Measurements from ENCODE around the gene COASY.

The COASY gene

DNA sequence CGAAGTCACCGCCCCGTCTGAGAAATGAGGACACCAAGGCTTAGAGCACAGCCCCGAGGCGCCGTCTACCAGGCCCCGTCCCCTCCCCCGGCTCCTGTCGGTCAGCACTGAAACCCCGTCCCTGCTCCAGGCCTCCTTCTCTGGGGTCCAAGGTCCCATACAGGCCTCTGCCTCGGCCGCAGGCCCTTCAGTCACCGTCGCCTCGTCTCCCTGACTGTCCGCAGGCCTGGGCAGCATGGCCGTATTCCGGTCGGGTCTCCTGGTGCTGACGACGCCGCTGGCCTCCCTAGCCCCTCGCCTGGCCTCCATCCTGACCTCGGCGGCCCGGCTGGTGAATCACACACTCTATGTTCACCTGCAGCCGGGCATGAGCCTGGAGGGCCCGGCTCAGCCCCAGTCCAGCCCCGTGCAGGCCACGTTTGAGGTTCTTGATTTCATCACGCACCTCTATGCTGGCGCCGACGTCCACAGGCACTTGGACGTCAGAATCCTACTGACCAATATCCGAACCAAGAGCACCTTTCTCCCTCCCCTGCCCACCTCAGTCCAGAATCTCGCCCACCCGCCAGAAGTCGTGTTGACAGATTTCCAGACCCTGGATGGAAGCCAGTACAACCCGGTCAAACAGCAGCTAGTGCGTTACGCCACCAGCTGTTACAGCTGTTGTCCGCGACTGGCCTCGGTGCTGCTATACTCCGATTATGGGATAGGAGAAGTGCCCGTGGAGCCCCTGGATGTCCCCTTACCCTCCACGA is 617 bp downstream of the COASY start:
- TF ChIP-seq FOXP2 (optimal IDR thresholded peaks at IDR 0.05; ENCODE audit: borderline replicate concordance, extremely low read depth, extremely low read length, insufficient read depth): no peak
- TF ChIP-seq SIN3A (IDR thresholded peaks at IDR 0.05; ENCODE audit: borderline replicate concordance, insufficient read depth, low read length): no peak
- no peak for TF ChIP-seq POLR2AphosphoS5 (IDR thresholded peaks at IDR 0.05; ENCODE audit: low read depth, low read length)
- no peak for TF ChIP-seq TAF1 (IDR thresholded peaks at IDR 0.05; ENCODE audit: borderline replicate concordance, insufficient read depth, low read length)
- TF ChIP-seq, protein P1, sequence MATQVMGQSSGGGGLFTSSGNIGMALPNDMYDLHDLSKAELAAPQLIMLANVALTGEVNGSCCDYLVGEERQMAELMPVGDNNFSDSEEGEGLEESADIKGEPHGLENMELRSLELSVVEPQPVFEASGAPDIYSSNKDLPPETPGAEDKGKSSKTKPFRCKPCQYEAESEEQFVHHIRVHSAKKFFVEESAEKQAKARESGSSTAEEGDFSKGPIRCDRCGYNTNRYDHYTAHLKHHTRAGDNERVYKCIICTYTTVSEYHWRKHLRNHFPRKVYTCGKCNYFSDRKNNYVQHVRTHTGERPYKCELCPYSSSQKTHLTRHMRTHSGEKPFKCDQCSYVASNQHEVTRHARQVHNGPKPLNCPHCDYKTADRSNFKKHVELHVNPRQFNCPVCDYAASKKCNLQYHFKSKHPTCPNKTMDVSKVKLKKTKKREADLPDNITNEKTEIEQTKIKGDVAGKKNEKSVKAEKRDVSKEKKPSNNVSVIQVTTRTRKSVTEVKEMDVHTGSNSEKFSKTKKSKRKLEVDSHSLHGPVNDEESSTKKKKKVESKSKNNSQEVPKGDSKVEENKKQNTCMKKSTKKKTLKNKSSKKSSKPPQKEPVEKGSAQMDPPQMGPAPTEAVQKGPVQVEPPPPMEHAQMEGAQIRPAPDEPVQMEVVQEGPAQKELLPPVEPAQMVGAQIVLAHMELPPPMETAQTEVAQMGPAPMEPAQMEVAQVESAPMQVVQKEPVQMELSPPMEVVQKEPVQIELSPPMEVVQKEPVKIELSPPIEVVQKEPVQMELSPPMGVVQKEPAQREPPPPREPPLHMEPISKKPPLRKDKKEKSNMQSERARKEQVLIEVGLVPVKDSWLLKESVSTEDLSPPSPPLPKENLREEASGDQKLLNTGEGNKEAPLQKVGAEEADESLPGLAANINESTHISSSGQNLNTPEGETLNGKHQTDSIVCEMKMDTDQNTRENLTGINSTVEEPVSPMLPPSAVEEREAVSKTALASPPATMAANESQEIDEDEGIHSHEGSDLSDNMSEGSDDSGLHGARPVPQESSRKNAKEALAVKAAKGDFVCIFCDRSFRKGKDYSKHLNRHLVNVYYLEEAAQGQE (IDR thresholded peaks at IDR 0.05; ENCODE audit: insufficient read depth in 1 of 2, low read depth in 2 of 2, low read length in 2 of 2): no peak

DNA sequence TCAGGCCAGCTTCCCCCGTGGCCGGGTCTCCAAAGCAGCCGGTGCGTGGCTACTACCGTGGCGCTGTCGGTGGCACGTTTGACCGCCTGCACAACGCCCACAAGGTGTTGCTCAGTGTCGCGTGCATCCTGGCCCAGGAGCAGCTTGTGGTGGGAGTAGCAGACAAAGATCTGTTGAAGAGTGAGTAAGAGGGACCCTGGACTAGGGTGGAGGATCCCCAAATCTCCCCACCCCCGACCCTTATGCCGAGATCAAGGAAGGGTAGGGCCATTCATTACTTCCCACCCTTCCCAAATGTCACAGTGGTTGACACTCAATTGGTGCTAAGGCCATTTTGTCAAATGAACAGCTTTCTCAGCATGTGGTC is 1.2 kb downstream of the COASY start:
- no peak for TF ChIP-seq POLR2AphosphoS5 (IDR thresholded peaks at IDR 0.05; ENCODE audit: low read depth, low read length)
- no peak for TF ChIP-seq SIN3A (IDR thresholded peaks at IDR 0.05; ENCODE audit: borderline replicate concordance, insufficient read depth, low read length)
- no peak for TF ChIP-seq TAF1 (IDR thresholded peaks at IDR 0.05; ENCODE audit: borderline replicate concordance, insufficient read depth, low read length)
- TF ChIP-seq, protein P1 (IDR thresholded peaks at IDR 0.05; ENCODE audit: insufficient read depth in 1 of 2, low read depth in 2 of 2, low read length in 2 of 2): no peak
- TF ChIP-seq FOXP2 (optimal IDR thresholded peaks at IDR 0.05; ENCODE audit: borderline replicate concordance, extremely low read depth, extremely low read length, insufficient read depth): no peak

DNA sequence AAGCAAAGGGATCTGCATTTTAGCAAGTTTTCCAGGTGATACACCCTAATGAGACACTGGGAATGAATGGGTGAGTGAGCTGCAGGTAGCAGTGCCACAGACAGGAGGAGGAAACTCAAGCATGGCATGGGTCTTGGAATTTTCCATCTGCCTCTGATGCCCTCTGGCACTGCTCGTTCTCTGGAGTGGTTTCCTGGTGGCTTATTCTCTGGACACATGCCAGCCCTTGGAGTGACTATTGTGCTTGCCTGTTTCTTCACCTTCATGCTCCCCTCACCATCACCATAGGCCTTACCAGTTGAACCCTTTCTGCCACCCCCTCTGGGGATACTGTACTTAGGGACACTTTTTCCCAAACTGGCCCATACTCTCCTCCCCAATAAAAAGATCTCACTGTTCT is 1.6 kb downstream of the COASY start:
- TF ChIP-seq SIN3A (IDR thresholded peaks at IDR 0.05; ENCODE audit: borderline replicate concordance, insufficient read depth, low read length): no peak
- no peak for TF ChIP-seq POLR2AphosphoS5 (IDR thresholded peaks at IDR 0.05; ENCODE audit: low read depth, low read length)
- TF ChIP-seq TAF1 (IDR thresholded peaks at IDR 0.05; ENCODE audit: borderline replicate concordance, insufficient read depth, low read length): no peak
- TF ChIP-seq FOXP2 (optimal IDR thresholded peaks at IDR 0.05; ENCODE audit: borderline replicate concordance, extremely low read depth, extremely low read length, insufficient read depth): no peak
- TF ChIP-seq, protein P1 (IDR thresholded peaks at IDR 0.05; ENCODE audit: insufficient read depth in 1 of 2, low read depth in 2 of 2, low read length in 2 of 2): no peak

DNA sequence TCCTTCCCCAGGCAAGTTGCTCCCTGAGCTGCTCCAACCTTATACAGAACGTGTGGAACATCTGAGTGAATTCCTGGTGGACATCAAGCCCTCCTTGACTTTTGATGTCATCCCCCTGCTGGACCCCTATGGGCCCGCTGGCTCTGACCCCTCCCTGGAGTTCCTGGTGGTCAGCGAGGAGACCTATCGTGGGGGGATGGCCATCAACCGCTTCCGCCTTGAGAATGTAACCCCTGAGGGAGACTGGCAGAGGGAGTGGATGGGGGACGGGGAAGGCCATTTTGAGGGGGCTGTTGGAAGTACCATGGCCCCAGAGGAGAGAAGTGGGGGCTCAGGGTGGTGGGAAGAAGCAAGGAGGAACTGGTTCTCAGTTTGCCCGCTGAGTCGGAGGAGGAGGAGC is 2.0 kb downstream of the COASY start:
- TF ChIP-seq, protein P1 (IDR thresholded peaks at IDR 0.05; ENCODE audit: insufficient read depth in 1 of 2, low read depth in 2 of 2, low read length in 2 of 2): no peak
- TF ChIP-seq POLR2AphosphoS5 (IDR thresholded peaks at IDR 0.05; ENCODE audit: low read depth, low read length) (no peak), FOXP2 (optimal IDR thresholded peaks at IDR 0.05; ENCODE audit: borderline replicate concordance, extremely low read depth, extremely low read length, insufficient read depth) (no peak), TAF1 (IDR thresholded peaks at IDR 0.05; ENCODE audit: borderline replicate concordance, insufficient read depth, low read length) (no peak)

All from PFSK-1 (cell line).